GM12864 (cell line): ENCODE data around the gene LAMTOR4.
"Not testable (repeated sequence)": the region's sequence is repeated elsewhere in the genome, so short reads cannot be mapped to it uniquely, and the experiment has no call there.

ENCODE experiments used
- DNase-seq: peaks from one replicate; pipeline ENCODE4 v3.0.0-alpha.2; 2011; ENCODE audit warnings: low read depth
- H3K4me3 ChIP-seq: 2 replicates; pipeline ENCODE4 v1.5.1; 2011; ENCODE audit warnings: mild to moderate bottlenecking, low read depth, low read length, control low read depth
- TF ChIP-seq, protein P1 (sequence below): IDR thresholded peaks from 2 replicates; pipeline ENCODE4 v1.5.1; 2011; ENCODE audit warnings: low read depth, mild to moderate bottlenecking, moderate library complexity, low read length, control low read depth, inconsistent platforms; ENCODE audit errors: missing control alignments

The LAMTOR4 gene

GRCh38 chr7:100130608-100131453, 17.9 kb upstream of the LAMTOR4 start:
- H3K4me3 ChIP-seq = no peak overlapping the region

GRCh38 chr7:100132126-100132525, 16.6 kb upstream of the LAMTOR4 start:
- H3K4me3 ChIP-seq = no peak overlapping the region
- no peak for DNase-seq
- TF ChIP-seq, protein P1, sequence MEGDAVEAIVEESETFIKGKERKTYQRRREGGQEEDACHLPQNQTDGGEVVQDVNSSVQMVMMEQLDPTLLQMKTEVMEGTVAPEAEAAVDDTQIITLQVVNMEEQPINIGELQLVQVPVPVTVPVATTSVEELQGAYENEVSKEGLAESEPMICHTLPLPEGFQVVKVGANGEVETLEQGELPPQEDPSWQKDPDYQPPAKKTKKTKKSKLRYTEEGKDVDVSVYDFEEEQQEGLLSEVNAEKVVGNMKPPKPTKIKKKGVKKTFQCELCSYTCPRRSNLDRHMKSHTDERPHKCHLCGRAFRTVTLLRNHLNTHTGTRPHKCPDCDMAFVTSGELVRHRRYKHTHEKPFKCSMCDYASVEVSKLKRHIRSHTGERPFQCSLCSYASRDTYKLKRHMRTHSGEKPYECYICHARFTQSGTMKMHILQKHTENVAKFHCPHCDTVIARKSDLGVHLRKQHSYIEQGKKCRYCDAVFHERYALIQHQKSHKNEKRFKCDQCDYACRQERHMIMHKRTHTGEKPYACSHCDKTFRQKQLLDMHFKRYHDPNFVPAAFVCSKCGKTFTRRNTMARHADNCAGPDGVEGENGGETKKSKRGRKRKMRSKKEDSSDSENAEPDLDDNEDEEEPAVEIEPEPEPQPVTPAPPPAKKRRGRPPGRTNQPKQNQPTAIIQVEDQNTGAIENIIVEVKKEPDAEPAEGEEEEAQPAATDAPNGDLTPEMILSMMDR = no peak

More at GRCh38 chr7:100130608-100131453, 17.9 kb upstream of the LAMTOR4 start:
- TF ChIP-seq, protein P1 = peak; percentile 81
- DNase-seq = no peak

- H3K4me3 ChIP-seq = no peak overlapping the region
- TF ChIP-seq, protein P1 = peak; percentile 99
- DNase-seq = no peak
These were observed 16.0 kb upstream of the LAMTOR4 start for GRCh38 chr7:100132697-100133151.

DNA sequence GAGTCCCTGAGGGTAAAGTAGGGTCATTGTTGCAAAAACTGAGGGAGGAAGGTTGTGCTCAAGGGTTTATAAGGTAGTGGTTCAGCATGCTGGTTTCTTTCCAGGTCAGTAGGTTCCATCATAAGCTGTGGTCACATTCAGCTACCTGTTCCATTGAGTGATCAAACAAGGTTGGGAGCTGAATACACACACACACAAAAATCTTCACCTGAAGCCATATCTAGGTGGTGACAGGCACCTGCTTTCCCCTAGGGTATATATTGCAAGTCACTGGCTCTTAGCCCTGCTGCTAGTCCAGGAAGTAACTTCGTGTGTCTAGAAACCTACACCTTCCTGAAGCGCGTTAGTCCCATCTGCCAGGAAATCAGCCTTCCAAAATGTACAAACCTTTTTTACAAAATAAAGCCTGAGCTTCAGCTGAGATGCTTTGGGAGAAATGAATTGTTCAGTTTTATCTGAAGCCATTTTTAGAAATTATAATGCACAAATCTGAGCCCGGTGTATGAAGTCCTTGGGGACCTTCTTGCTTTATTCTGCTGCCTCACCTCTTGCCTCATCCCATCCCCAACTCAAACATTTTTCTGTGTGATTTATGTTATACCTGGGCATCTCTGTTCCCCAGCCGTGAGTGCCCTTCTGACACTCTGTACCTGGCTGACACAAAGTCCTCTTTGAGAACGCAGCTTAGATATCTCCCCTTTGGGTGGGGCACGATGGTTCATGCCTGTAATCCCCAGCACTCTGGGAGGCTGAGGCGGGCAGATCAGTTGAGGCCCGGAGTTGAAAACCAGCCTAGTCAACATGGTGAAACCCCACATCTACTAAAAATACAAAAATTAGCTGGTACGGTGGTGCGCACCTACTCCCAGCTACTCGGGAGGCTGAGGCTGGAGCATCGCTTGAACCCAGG, 10.6 kb upstream of the LAMTOR4 start:
- DNase-seq = no peak
- TF ChIP-seq, protein P1 = no peak
- no peak overlapping the region for H3K4me3 ChIP-seq

- no peak overlapping the region for H3K4me3 ChIP-seq
- TF ChIP-seq, protein P1 = no peak
- DNase-seq = no peak
These were observed 7.2 kb upstream of the LAMTOR4 start for GRCh38 chr7:100141555-100141949.

- TF ChIP-seq, protein P1 = no peak
- H3K4me3 ChIP-seq = no peak overlapping the region
- DNase-seq = no peak
These were observed 6.3 kb upstream of the LAMTOR4 start for GRCh38 chr7:100142461-100142860.

DNA sequence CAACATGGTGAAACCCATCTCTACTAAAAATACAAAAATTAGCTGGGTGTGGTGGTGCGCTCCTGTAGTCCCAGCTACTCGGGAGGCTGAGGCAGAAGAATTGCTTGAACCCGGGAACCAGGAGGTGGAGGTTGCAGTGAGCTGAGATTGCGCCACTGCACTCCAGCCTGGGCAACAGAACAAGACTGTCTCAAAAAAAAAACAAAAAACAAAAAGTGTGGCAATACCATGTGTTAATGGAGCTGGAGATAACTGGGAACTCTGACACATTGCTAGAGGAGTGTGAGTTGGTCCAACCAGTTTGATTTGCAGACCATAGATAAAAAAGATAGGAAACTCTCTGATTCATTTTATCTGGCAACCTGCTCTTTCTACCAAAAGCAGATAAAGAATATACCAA, 2.4 kb upstream of the LAMTOR4 start:
- H3K4me3 ChIP-seq, DNase-seq: not testable (repeated sequence)
